ENCODE data around the gene ALDOC.

Gene ALDOC

GRCh38 chr17:28551421-28552175 lies 25.1 kb downstream of the ALDOC start:
- DNase-seq: no peak

- no peak for DNase-seq
Measured at GRCh38 chr17:28550858-28551257, 25.8 kb downstream of the ALDOC start.

- peak; percentile 81 for DNase-seq
Measured at GRCh38 chr17:28549236-28550132, 27.2 kb downstream of the ALDOC start.

- DNase-seq: no peak
Measured at GRCh38 chr17:28548417-28549130, 28.1 kb downstream of the ALDOC start.

GRCh38 chr17:28547623-28548416 lies 28.9 kb downstream of the ALDOC start:
- peak; percentile 79 for DNase-seq

GRCh38 chr17:28547096-28547622 lies 29.5 kb downstream of the ALDOC start:
- no peak for DNase-seq

- DNase-seq: no peak
Measured at GRCh38 chr17:28545787-28546415, 30.8 kb downstream of the ALDOC start.

- DNase-seq: no peak
Measured at GRCh38 chr17:28545141-28545503, 31.6 kb downstream of the ALDOC start.

GRCh38 chr17:28544402-28545140 lies 32.1 kb downstream of the ALDOC start:
- no peak for DNase-seq

GRCh38 chr17:28541439-28541838 lies 35.3 kb downstream of the ALDOC start:
- no peak for DNase-seq

GRCh38 chr17:28540231-28540630 lies 36.5 kb downstream of the ALDOC start:
- DNase-seq: no peak

GRCh38 chr17:28538296-28538895 lies 38.3 kb downstream of the ALDOC start:
- no peak for DNase-seq

- DNase-seq: no peak
Measured at GRCh38 chr17:28537219-28537610, 39.5 kb downstream of the ALDOC start.

GRCh38 chr17:28536532-28537218 lies 40.0 kb downstream of the ALDOC start:
- no peak for DNase-seq

- DNase-seq: no peak
Measured at GRCh38 chr17:28534740-28535375, 41.8 kb downstream of the ALDOC start.

GRCh38 chr17:28533091-28533807 lies 43.4 kb downstream of the ALDOC start:
- DNase-seq: no peak

GRCh38 chr17:28532050-28532960 lies 44.4 kb downstream of the ALDOC start:
- no peak for DNase-seq

GRCh38 chr17:28530926-28531325 lies 45.8 kb downstream of the ALDOC start:
- DNase-seq: no peak
